Sigmoid colon (tissue), 4 donors: ENCODE measurements around the gene ABLIM1.

Source experiments
- EP300 ChIP-seq, 4 donors: sonication (generic); formaldehyde crosslinking; IDR thresholded peaks; one replicate each; pipeline ENCODE4 v1.6.1; 2017; ENCODE audit warnings: antibody characterized with exemption in 4 of 4
- POLR2A ChIP-seq, 2 donors: fragments of 450-650 bp; IDR thresholded peaks; one replicate each; pipeline ENCODE4 v1.6.1; 2016; ENCODE audit warnings: antibody characterized with exemption in 2 of 2, mild to moderate bottlenecking in 2 of 2, moderate library complexity in 2 of 2
- POLR2AphosphoS5 ChIP-seq, 4 donors: sonication (generic); formaldehyde crosslinking; IDR thresholded peaks; one replicate each; pipeline ENCODE4 v1.6.1; 2017; ENCODE audit warnings: antibody characterized with exemption in 4 of 4
- TF ChIP-seq, protein P1 (sequence below), 4 experiments: fragments of 450-650 bp in 3 of 4; fragments of 200-600 bp in 1 of 4; IDR thresholded peaks; one replicate each; pipeline ENCODE4 v1.5.1; 2016 to 2019; ENCODE audit warnings: antibody characterized with exemption in 4 of 4, mild to moderate bottlenecking in 3 of 4, moderate library complexity in 2 of 4

DNA sequence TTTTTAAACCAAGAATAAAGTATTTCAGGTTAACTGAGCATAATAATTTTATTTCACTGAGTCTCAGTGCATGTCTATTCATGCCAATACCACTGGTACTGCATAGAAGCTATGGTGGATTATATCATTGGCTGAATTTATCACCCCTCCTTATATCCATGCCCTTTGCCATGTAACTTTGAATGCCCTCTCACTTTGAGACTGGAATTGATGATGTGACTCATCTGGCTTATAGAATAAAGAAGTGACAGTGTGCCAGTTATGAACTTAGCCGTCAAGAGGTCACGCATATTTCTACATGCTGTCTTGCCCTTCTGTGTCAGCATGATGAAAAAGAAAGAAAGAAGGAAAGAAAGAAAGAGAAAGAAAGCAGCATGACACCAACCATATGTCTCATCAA, 20.7 kb upstream of the ABLIM1 start:
- TF ChIP-seq EP300 (IDR thresholded peaks at IDR 0.05) = no peak
- TF ChIP-seq, protein P1, sequence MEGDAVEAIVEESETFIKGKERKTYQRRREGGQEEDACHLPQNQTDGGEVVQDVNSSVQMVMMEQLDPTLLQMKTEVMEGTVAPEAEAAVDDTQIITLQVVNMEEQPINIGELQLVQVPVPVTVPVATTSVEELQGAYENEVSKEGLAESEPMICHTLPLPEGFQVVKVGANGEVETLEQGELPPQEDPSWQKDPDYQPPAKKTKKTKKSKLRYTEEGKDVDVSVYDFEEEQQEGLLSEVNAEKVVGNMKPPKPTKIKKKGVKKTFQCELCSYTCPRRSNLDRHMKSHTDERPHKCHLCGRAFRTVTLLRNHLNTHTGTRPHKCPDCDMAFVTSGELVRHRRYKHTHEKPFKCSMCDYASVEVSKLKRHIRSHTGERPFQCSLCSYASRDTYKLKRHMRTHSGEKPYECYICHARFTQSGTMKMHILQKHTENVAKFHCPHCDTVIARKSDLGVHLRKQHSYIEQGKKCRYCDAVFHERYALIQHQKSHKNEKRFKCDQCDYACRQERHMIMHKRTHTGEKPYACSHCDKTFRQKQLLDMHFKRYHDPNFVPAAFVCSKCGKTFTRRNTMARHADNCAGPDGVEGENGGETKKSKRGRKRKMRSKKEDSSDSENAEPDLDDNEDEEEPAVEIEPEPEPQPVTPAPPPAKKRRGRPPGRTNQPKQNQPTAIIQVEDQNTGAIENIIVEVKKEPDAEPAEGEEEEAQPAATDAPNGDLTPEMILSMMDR (IDR thresholded peaks at IDR 0.05) = no peak
- TF ChIP-seq POLR2A (IDR thresholded peaks at IDR 0.05) = no peak
- TF ChIP-seq POLR2AphosphoS5 (IDR thresholded peaks at IDR 0.05) = no peak
